Stimulated activated CD4-positive, alpha-beta T cell treated with anti-CD3 and anti-CD28 coated beads, Interleukin-1b, Interleukin-23, amount 100 ng/mL, for 24 hours (primary cell): ENCODE measurements around the gene ME3.
"Not testable (repeated sequence)": the region's sequence is repeated elsewhere in the genome, so short reads cannot be mapped to it uniquely, and the experiment has no call there.

Experiments
- DNase-seq, 4 experiments: peaks; one replicate each; pipeline ENCODE4 v3.0.0-alpha.2; 2020; ENCODE audit warnings: low read depth in 4 of 4, low spot score in 1 of 4

Gene ME3

DNA sequence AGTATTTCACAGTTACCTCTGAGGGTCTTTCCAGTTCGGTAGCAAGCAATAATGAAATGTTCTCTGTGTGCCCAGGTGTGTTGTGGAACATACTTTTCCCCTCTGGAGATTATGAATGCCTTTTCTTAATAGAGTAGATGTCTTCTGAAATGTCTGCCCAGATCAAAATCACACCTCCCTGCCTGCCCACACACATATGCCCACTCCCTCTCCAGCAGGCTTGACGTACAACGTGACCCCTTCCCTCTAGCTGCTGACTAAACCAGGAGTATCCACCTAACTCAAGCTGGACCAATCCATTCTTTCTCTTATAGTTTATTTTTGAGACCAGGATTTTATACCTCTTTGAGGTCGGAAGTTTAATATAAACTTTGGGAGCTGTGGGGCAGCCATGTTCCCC lies 48.7 kb downstream of the ME3 start:
- no peak for DNase-seq

DNA sequence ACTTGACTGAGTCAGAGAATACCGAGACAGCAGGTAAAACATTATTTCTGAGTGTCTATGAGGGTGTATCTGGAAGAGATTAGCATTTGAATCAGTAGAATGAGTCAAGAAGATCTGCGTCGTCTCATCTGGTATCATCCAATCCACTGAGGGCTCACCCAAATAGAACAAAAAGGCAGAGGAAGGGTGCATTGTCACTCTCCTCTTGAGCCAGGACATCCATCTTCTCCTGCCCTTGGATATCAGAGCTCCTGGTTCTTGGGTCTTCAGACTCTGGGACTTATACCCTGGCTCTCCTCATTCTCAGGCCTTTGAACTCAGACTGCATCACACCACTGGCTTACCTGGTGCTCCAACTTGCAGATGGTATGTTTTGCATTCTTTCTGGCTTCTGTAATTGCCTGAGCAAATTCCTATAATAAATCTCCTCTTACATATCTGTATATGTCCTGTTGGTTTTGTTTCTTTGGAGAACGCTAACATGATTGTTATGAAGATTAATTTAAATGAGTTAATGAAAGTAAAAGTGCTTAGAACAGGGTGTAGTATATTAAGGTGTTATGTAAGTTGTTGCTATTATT lies 49.3 kb downstream of the ME3 start:
- DNase-seq = no peak

GRCh38 chr11:86621854-86622253 lies 50.6 kb downstream of the ME3 start:
- no peak for DNase-seq

- no peak for DNase-seq
Observed at GRCh38 chr11:86620891-86621521, 51.4 kb downstream of the ME3 start.

DNA sequence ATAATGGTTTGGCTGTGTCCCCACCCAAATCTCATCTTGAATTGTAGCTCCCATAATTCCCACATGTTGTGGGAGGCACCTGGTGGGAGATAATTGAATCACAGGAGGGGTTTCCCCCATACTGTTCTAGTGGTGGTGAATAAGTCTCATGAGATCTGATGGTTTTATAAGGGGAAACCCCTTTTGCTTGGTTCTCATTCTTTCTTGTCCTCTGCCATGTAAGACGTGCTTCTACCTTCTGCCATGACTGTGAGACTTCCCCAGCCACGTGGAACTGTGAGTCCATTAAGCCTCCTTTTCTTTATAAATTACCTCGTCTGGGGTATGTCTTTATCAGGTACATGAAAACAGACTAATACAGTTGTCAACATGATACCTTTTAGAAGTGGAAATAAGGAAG lies 53.0 kb downstream of the ME3 start:
- DNase-seq = not testable (repeated sequence)

DNA sequence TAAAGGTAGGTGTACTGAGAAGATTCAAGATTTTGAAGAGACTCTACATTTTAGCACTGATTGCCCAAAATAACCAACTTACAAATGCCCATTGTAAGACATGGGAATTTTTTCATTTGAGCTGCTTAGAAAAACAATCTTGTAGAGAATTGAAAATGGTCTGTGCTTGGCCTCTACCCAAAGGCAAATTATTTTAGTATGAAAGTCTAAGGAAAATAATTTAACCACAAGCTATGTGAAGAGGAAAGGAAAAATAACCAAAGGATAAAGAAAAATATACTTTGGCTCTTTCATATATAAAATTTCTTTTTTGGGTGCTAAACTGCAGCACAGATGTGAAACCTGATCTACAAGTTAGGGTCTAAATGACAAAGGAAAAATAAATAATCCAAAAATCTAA lies 54.9 kb downstream of the ME3 start:
- DNase-seq = no peak

GRCh38 chr11:86615487-86615886 lies 56.9 kb downstream of the ME3 start:
- DNase-seq = no peak

- DNase-seq = no peak
Observed at GRCh38 chr11:86610559-86611341, 61.7 kb downstream of the ME3 start.

GRCh38 chr11:86608251-86608799 lies 64.1 kb downstream of the ME3 start:
- peak in 1 of 4 experiments; percentile 30 for DNase-seq

DNA sequence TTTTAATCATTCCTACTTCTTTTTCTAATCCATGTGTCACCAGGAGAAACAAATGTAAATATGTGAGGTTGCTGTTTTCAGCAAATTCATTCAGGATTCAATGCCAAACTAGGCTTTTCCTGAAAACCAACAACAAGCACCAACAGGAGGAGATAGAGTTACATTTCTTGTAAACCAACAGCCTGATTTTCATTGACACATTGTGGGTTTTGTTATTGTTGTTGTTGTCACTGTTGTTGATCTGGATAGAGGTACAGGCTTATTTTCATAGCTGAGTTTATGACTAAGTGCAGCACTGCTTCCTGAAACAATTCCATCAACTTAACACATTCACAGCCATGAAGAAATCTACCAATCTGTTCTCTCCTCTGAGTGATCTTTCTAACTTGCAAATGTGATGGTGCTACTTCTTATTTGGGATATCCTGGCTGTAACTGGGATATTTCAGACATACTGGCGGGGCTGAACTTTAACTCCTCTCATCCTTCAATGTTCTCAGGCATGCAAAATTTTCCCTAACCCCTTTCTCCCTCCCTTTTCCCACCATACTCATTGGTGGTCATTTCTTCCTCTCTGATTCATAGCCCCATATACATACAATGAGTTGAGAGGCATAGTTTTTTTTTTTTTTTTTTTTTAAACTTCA lies 65.5 kb downstream of the ME3 start:
- DNase-seq = no peak

- DNase-seq = no peak
Observed at GRCh38 chr11:86606270-86606835, 66.1 kb downstream of the ME3 start.

DNA sequence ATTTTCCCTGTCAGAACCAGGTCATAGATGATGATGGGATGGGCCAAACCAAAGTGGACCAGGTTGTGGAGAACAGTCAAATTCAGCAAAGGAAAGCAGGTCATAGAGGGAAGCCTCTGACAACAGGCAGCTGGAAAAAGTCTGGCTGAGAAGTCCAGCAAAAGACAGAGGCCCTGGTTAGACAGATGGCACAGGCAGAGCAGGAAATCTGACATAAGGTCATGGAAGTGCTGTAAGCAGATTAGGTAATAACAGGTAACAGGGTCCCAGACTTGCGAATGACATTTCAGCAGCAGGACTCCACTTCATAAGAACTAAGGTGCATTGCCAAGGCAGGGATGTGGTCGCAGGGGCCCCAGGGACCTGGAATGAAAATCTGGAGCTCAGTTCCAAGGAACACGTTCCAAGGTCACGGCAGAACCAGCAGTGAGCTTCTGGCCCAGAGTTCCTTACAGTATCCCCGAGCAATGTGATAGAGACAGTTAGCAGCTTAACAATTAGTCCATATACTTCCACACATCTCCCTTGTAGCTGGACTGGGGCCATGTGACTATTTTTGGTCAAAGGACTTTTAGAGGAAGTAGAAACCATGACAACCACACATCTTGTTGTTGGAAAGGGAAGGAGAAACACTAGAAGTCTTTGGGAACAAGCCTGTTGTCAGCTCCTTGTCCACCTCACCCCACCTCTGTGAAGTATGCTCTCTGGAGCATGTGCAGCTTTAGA lies 75.4 kb downstream of the ME3 start:
- no peak for DNase-seq

DNA sequence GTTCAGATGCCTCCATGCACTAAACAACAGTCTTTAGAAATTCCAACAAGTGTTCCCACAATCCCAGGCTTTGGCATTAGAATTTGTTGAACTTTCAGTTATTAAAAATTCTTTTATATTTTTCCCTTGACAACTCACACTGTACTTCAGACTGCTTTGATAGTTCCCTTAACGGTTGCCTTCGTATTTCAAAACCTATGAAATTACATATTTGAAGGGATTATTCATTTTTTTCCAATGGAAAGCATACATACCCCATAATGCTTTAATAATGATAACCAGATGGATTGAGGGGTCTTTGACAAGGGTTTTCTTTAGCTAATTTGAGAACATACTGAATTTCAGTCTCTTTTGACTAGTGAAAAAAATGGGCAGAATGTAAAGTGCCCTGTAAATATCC lies 76.5 kb downstream of the ME3 start:
- no peak for DNase-seq

- no peak for DNase-seq
Observed at GRCh38 chr11:86595451-86595850, 77.0 kb downstream of the ME3 start.

DNA sequence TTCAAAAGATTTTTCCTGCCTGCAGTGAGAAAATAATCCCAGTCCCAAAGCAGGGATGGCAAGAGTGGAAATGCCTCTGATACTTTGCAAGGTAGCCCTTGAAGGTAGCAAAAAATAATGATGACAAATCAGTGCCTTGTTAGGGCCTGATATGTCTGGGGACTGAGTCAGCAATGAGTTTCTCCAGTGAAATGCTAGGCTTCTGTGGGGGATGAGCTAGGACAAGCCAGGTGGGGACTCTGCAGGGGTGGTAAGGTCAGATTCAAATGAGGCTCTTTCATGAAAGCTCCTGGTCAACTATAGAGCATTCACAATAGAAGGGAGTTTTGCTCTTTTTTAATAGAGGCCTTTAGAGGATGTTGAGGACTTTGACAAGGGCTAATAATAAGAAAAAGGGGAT lies 77.7 kb downstream of the ME3 start:
- no peak for DNase-seq

DNA sequence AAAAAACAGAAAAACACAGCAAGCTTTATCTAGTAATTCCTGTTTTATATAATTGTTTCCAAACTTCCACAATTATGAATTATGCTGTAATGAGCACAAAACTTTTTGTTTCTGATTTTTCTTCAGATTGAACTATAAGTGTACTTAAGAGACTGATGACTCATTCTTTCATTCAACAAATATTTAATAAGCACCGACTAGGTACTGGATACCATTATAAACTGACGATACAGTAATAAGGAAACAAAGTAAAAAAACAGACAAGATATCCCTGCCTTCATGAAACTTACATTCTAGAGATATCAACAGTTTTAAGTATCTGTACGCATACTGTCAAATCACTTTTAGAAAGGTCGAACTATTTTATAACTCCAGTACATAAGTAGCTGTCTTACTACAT lies 78.6 kb downstream of the ME3 start:
- DNase-seq = no peak

DNA sequence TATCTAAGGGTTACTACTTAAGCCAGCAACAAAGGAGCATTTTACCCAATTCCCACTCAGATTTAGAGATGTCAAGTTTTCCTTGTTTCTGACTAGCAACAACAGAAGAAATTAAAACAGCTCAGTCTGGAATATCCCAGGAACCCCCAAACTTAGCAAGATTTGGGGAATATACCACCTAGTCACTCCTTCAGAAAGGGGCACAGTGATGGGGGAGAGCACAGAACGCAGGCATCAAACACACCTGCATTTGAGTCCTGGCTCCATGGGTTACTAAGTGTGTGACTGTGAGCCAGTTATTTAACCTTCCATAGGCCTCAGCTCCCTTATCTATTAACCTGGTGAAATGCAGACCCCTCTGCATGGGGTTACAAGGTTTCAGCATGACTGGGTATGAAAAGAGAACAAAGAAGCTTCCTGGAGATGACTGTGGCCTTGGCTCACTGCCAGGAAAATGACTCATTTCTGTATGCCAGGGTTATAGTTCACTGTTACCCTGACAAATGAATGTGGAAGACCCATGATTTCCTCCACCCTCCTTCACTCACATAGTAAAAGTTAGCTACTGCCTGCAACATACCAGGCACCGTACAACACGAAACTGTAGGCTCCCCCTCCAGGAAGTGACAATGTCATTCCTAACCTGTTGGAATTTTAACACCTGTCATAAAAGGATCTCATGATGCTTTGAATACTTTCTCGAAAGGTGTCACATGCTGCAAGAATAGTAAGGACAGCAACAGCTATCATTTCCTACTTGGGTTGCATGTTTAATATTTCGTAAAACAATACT lies 79.6 kb downstream of the ME3 start:
- peak; percentile 84 to 89 (median 87) for DNase-seq

GRCh38 chr11:86592047-86592591 lies 80.3 kb downstream of the ME3 start:
- no peak for DNase-seq

GRCh38 chr11:86591631-86592030 lies 80.8 kb downstream of the ME3 start:
- DNase-seq = no peak
